ENCODE measurements around the gene CARD8. TPM values are rescaled to one million over a fixed set of nuclear protein-coding genes. Genes with fewer than 3 reads are reported as not detected.

CARD8 gene
- total RNA-seq, 1 experiment from 2014 or later: 8.7 TPM

- TF ChIP-seq CTCF (conservative IDR thresholded peaks at IDR 0.05; ENCODE audit: low read depth, low read length): no peak
- no peak for TF ChIP-seq EZH2 (IDR thresholded peaks at IDR 0.05; ENCODE audit: low read length, unreplicated experiment)
- TF ChIP-seq EZH2phosphoT487 (IDR thresholded peaks at IDR 0.05; ENCODE audit: borderline replicate concordance, low read length): no peak
- ATAC-seq: no peak
- intact Hi-C loops (cut with micrococcal nuclease): no loop called here
Measured at GRCh38 chr19:48297975-48298374, 42.3 kb upstream of the CARD8 start.

GRCh38 chr19:48296963-48297734 lies 41.4 kb upstream of the CARD8 start:
- no peaks in the 10 kb centered on the region; the same call in 1 of the 2 replicates for H3K4me1 ChIP-seq (ENCODE audit: insufficient read depth, low read length)
- ChIA-PET CTCF (no interaction called here), POLR2A (ENCODE audit: unreplicated experiment) (no interaction called here)
- TF ChIP-seq EZH2phosphoT487 (IDR thresholded peaks at IDR 0.05; ENCODE audit: borderline replicate concordance, low read length): no peak
- TF ChIP-seq CTCF (conservative IDR thresholded peaks at IDR 0.05; ENCODE audit: low read depth, low read length): no peak
- no peak for TF ChIP-seq EZH2 (IDR thresholded peaks at IDR 0.05; ENCODE audit: low read length, unreplicated experiment)
- no peak overlapping the region for H3K4me2 ChIP-seq (ENCODE audit: low read length)
- BruUV-seq (replicated peaks): no TSS peak
- no peak overlapping the region for H3K4me3 ChIP-seq (ENCODE audit: low read length)
- no peak overlapping the region for H3K9ac ChIP-seq (ENCODE audit: low read length)
- no peaks in the 10 kb centered on the region for H3K27me3 ChIP-seq (ENCODE audit: low read length)
- H3F3A ChIP-seq (ENCODE audit: low read length, unreplicated experiment): no peaks in the 10 kb centered on the region
- H3K9me2 ChIP-seq (replicated peaks; ENCODE audit: low read length): no peaks in the 10 kb centered on the region
- H2AFZ ChIP-seq (ENCODE audit: low read length): no peak overlapping the region
- no peak overlapping the region for H3K27ac ChIP-seq (ENCODE audit: low read length)
- DNase-seq: no peak
- H3K36me3 ChIP-seq (ENCODE audit: low read depth, low read length): no peaks in the 10 kb centered on the region
- H3K79me2 ChIP-seq (ENCODE audit: low read length): no peaks in the 10 kb centered on the region
- no peak for ATAC-seq
- intact Hi-C loops (cut with micrococcal nuclease): no loop called here
- H3K9me3 ChIP-seq (ENCODE audit: low read length): no peaks in the 10 kb centered on the region
- no peaks in the 10 kb centered on the region for H4K20me1 ChIP-seq (ENCODE audit: low read length)

More at GRCh38 chr19:48297975-48298374, 42.3 kb upstream of the CARD8 start:
- no peaks in the 10 kb centered on the region for H3F3A ChIP-seq (ENCODE audit: low read length, unreplicated experiment)
- no peaks in the 10 kb centered on the region for H3K36me3 ChIP-seq (ENCODE audit: low read depth, low read length)
- H3K9me3 ChIP-seq (ENCODE audit: low read length): no peaks in the 10 kb centered on the region
- H3K9ac ChIP-seq (ENCODE audit: low read length): no peak overlapping the region
- POLR2A ChIA-PET (ENCODE audit: unreplicated experiment): no interaction called here
- no TSS peak for BruUV-seq (replicated peaks)
- H3K9me2 ChIP-seq (replicated peaks; ENCODE audit: low read length): no peaks in the 10 kb centered on the region
- no peaks in the 10 kb centered on the region for H3K79me2 ChIP-seq (ENCODE audit: low read length)
- no peaks in the 10 kb centered on the region for H3K27me3 ChIP-seq (ENCODE audit: low read length)
- H2AFZ ChIP-seq (ENCODE audit: low read length): no peak overlapping the region
- no peak overlapping the region for H3K4me2 ChIP-seq (ENCODE audit: low read length)
- no peak overlapping the region for H3K27ac ChIP-seq (ENCODE audit: low read length)
- CTCF ChIA-PET: no interaction called here
- H3K4me1 ChIP-seq (ENCODE audit: insufficient read depth, low read length): no peaks in the 10 kb centered on the region; the same call in 1 of the 2 replicates
- no peak overlapping the region for H3K4me3 ChIP-seq (ENCODE audit: low read length)
- no peaks in the 10 kb centered on the region for H4K20me1 ChIP-seq (ENCODE audit: low read length)
- no peak for DNase-seq

GRCh38 chr19:48295458-48295857 lies 39.7 kb upstream of the CARD8 start:
- no peaks in the 10 kb centered on the region for H4K20me1 ChIP-seq (ENCODE audit: low read length)
- peaks cover 5% of the 10 kb centered on the region for H3K4me1 ChIP-seq (ENCODE audit: insufficient read depth, low read length)
- CTCF ChIA-PET: no interaction called here
- no peak for TF ChIP-seq EZH2phosphoT487 (IDR thresholded peaks at IDR 0.05; ENCODE audit: borderline replicate concordance, low read length)
- no peak for TF ChIP-seq CTCF (conservative IDR thresholded peaks at IDR 0.05; ENCODE audit: low read depth, low read length)
- no peak for TF ChIP-seq EZH2 (IDR thresholded peaks at IDR 0.05; ENCODE audit: low read length, unreplicated experiment)
- DNase-seq: no peak
- POLR2A ChIA-PET (ENCODE audit: unreplicated experiment): no interaction called here
- H3F3A ChIP-seq (ENCODE audit: low read length, unreplicated experiment): no peaks in the 10 kb centered on the region
- no peak overlapping the region for H2AFZ ChIP-seq (ENCODE audit: low read length)
- H3K4me3 ChIP-seq (ENCODE audit: low read length): no peak overlapping the region
- H3K27me3 ChIP-seq (ENCODE audit: low read length): no peaks in the 10 kb centered on the region
- no peaks in the 10 kb centered on the region; the same call in 1 of the 2 replicates for H3K36me3 ChIP-seq (ENCODE audit: low read depth, low read length)
- H3K9me2 ChIP-seq (replicated peaks; ENCODE audit: low read length): no peaks in the 10 kb centered on the region
- H3K9me3 ChIP-seq (ENCODE audit: low read length): no peaks in the 10 kb centered on the region
- BruUV-seq (replicated peaks): no TSS peak
- no peak overlapping the region for H3K9ac ChIP-seq (ENCODE audit: low read length)
- ATAC-seq: no peak
- intact Hi-C loops (cut with micrococcal nuclease): no loop called here
- H3K79me2 ChIP-seq (ENCODE audit: low read length): no peaks in the 10 kb centered on the region
- H3K27ac ChIP-seq (ENCODE audit: low read length): no peak overlapping the region
- no peak overlapping the region for H3K4me2 ChIP-seq (ENCODE audit: low read length)
